ENCODE results near the gene GPR63. TPM values are rescaled to one million over a fixed set of nuclear protein-coding genes. Genes with fewer than 3 reads are reported as not detected.

The GPR63 gene
- total RNA-seq, 1 donor from 2014 or later = 0.98 TPM

GRCh38 chr6:96809119-96809518 lies 28.2 kb downstream of the GPR63 start:
- H3K4me3 ChIP-seq (ENCODE audit: low read depth, low read length) = no peak overlapping the region
- no peak for DNase-seq (ENCODE audit: low read depth)
- TF ChIP-seq CTCF (conservative IDR thresholded peaks at IDR 0.05; ENCODE audit: low read depth, low read length) = no peak

- DNase-seq (ENCODE audit: low read depth) = no peak
- no peak overlapping the region for H3K4me3 ChIP-seq (ENCODE audit: low read depth, low read length)
- no peak for TF ChIP-seq CTCF (conservative IDR thresholded peaks at IDR 0.05; ENCODE audit: low read depth, low read length)
Measured at GRCh38 chr6:96803106-96803481, 34.2 kb downstream of the GPR63 start.

- DNase-seq (ENCODE audit: low read depth) = no peak
- H3K4me3 ChIP-seq (ENCODE audit: low read depth, low read length) = no peak overlapping the region
- no peak for TF ChIP-seq CTCF (conservative IDR thresholded peaks at IDR 0.05; ENCODE audit: low read depth, low read length)
Measured at GRCh38 chr6:96795481-96795880, 41.8 kb downstream of the GPR63 start.

GRCh38 chr6:96794980-96795379 lies 42.3 kb downstream of the GPR63 start:
- H3K4me3 ChIP-seq (ENCODE audit: low read depth, low read length) = no peak overlapping the region
- no peak for DNase-seq (ENCODE audit: low read depth)
- no peak for TF ChIP-seq CTCF (conservative IDR thresholded peaks at IDR 0.05; ENCODE audit: low read depth, low read length)

- DNase-seq (ENCODE audit: low read depth) = no peak
- H3K4me3 ChIP-seq (ENCODE audit: low read depth, low read length) = no peak overlapping the region
- no peak for TF ChIP-seq CTCF (conservative IDR thresholded peaks at IDR 0.05; ENCODE audit: low read depth, low read length)
Measured at GRCh38 chr6:96792561-96793190, 44.6 kb downstream of the GPR63 start.

- H3K4me3 ChIP-seq (ENCODE audit: low read depth, low read length) = no peak overlapping the region
- no peak for TF ChIP-seq CTCF (conservative IDR thresholded peaks at IDR 0.05; ENCODE audit: low read depth, low read length)
- no peak for DNase-seq (ENCODE audit: low read depth)
Measured at GRCh38 chr6:96789871-96790270, 47.4 kb downstream of the GPR63 start.

- H3K4me3 ChIP-seq (ENCODE audit: low read depth, low read length) = no peak overlapping the region
- DNase-seq (ENCODE audit: low read depth) = no peak
- no peak for TF ChIP-seq CTCF (conservative IDR thresholded peaks at IDR 0.05; ENCODE audit: low read depth, low read length)
Measured at GRCh38 chr6:96787846-96788580, 49.3 kb downstream of the GPR63 start.

Data from epithelial cell of proximal tubule (primary cell).